Vagina (tissue), 2 donors: ENCODE measurements around the gene TSPEAR.

Experiments used
- CTCF ChIP-seq, 3 experiments: fragments of 450-650 bp in 2 of 3; fragments of 200-600 bp in 1 of 3; sonication (generic) in 1 of 3; IDR thresholded peaks; one replicate each; pipeline ENCODE4 v1.5.1; 2017 to 2019; ENCODE audit warnings: antibody characterized with exemption in 3 of 3, mild to moderate bottlenecking in 2 of 3, moderate library complexity in 2 of 3
- POLR2A ChIP-seq, 2 donors: fragments of 450-650 bp; IDR thresholded peaks; one replicate each; pipeline ENCODE4 v1.6.1; 2017; ENCODE audit warnings: antibody characterized with exemption in 2 of 2, mild to moderate bottlenecking in 2 of 2, moderate library complexity in 2 of 2
- POLR2AphosphoS5 ChIP-seq, 2 donors: sonication (generic); formaldehyde crosslinking; IDR thresholded peaks; one replicate each; pipeline ENCODE4 v1.9.0; 2017; ENCODE audit warnings: antibody characterized with exemption in 2 of 2, mild to moderate bottlenecking in 2 of 2, low read depth in 1 of 2; ENCODE audit not compliant: insufficient read depth in 1 of 2

GRCh38 chr21:44547656-44548331 lies 163.6 kb downstream of the TSPEAR start:
- TF ChIP-seq POLR2AphosphoS5 (IDR thresholded peaks at IDR 0.05; ENCODE audit: insufficient read depth in 1 of 2, low read depth in 1 of 2): no peak
- no peak for TF ChIP-seq CTCF (IDR thresholded peaks at IDR 0.05)
- TF ChIP-seq POLR2A (IDR thresholded peaks at IDR 0.05): no peak
